Measurements from ENCODE around the gene STC2.

- TF ChIP-seq CTCF (IDR thresholded peaks at IDR 0.05; ENCODE audit: insufficient read depth, low read length) = no peak
- TF ChIP-seq REST (IDR thresholded peaks at IDR 0.05; ENCODE audit: insufficient replicate concordance, low read depth) = no peak
- no peak for TF ChIP-seq POLR2AphosphoS5 (IDR thresholded peaks at IDR 0.05; ENCODE audit: low read depth)
These were observed 28.4 kb downstream of the STC2 start for GRCh38 chr5:173299820-173300219.

Measured in HL-60 (cell line).